Endothelial cell of umbilical vein (primary cell): ENCODE measurements around the gene ZFP1. TPM values are rescaled to one million over a fixed set of nuclear protein-coding genes. Genes with fewer than 3 reads are reported as not detected.

Experiments used
- BruUV-seq: library from RNA; stranded (reverse); fragments of 400-500 nt; replicated peaks from 2 replicates; lab custom pipeline; 2021; lab: Mats Ljungman, UMichigan
- CTCF ChIA-PET: fragments of 300-600, 350-600 bp; sonication (Branson Sonifier 250); formaldehyde crosslinking; loops from one replicate; lab custom pipeline; 2021; ENCODE audit warnings: antibody characterized with exemption, inconsistent platforms; lab: Charles Lee
- POLR2A ChIA-PET: fragments of 300-600, 350-600 bp; sonication (Branson Sonifier 250); formaldehyde crosslinking; loops from one replicate; lab custom pipeline; 2021; ENCODE audit warnings: antibody characterized with exemption, inconsistent platforms; lab: Charles Lee
- DNase-seq: peaks from one replicate; pipeline ENCODE4 v3.0.0-alpha.2; 2011; ENCODE audit warnings: low read depth, low spot score
- FAIRE-seq: peaks from 2 replicates; lab custom pipeline; 2011; peaks lifted over from hg19 to GRCh38; lab: Jason Lieb, UNC
- H2AFZ ChIP-seq: 2 replicates; pipeline ENCODE4 v1.6.0; 2012; ENCODE audit warnings: low read depth, low read length, control low read depth, inconsistent platforms
- H3K27ac ChIP-seq: 2 replicates; pipeline ENCODE4 v1.5.1; 2011; ENCODE audit warnings: low read depth, mild to moderate bottlenecking, control low read depth, low read length, moderate library complexity; ENCODE audit not compliant: insufficient read depth
- H3K27me3 ChIP-seq, 2 experiments: 2 replicates each; pipeline versions ENCODE4 v1.6.0 to v1.6.1; 2011; ENCODE audit warnings: low read length in 2 of 2, mixed read lengths in 1 of 2; ENCODE audit not compliant: control insufficient read depth in 2 of 2, insufficient read depth in 2 of 2
- H3K36me3 ChIP-seq, 2 experiments: 2 replicates in 1 of 2; 3 replicates in 1 of 2; pipeline ENCODE4 v1.5.1; 2011; ENCODE audit warnings: low read length in 2 of 2, mild to moderate bottlenecking in 1 of 2, moderate library complexity in 1 of 2; ENCODE audit not compliant: control insufficient read depth in 2 of 2, insufficient read depth in 2 of 2; ENCODE audit errors: extremely low read depth in 1 of 2
- H3K4me1 ChIP-seq: 3 replicates; pipeline ENCODE4 v1.5.1; 2011; ENCODE audit warnings: mild to moderate bottlenecking, low read length; ENCODE audit not compliant: control insufficient read depth, insufficient read depth; ENCODE audit errors: extremely low read depth
- H3K4me2 ChIP-seq: 2 replicates; pipeline ENCODE4 v1.6.1; 2011; ENCODE audit warnings: low read length, control low read depth, mixed read lengths; ENCODE audit not compliant: insufficient read depth
- H3K4me3 ChIP-seq, 3 experiments: fragments of 200-600 bp in 1 of 3; sonication (generic), shearing (Covaris generic) in 1 of 3; replicated peaks in 1 of 3; 2 replicates each; pipeline ENCODE4 v1.5.1; 2011 to 2016; ENCODE audit warnings: control low read depth in 3 of 3, low read length in 3 of 3, mild to moderate bottlenecking in 2 of 3, inconsistent platforms in 1 of 3, low read depth in 1 of 3, moderate library complexity in 1 of 3; ENCODE audit not compliant: insufficient read depth in 1 of 3
- H3K79me2 ChIP-seq: 2 replicates; pipeline ENCODE4 v1.6.0; 2012; ENCODE audit warnings: low read length, inconsistent platforms; ENCODE audit not compliant: control insufficient read depth, insufficient read depth
- H3K9ac ChIP-seq: replicated peaks from 2 replicates; pipeline ENCODE3; 2011; ENCODE audit warnings: low read length, control low read depth; ENCODE audit not compliant: insufficient read depth; ENCODE audit errors: extremely low read depth
- H3K9me1 ChIP-seq: replicated peaks from 3 replicates; pipeline ENCODE4 v1.6.0; 2011; ENCODE audit warnings: mild to moderate bottlenecking, low read length; ENCODE audit not compliant: control insufficient read depth, insufficient read depth; ENCODE audit errors: extremely low read depth
- H3K9me3 ChIP-seq: replicated peaks from 2 replicates; pipeline ENCODE4 v1.5.1; 2012; ENCODE audit warnings: low read length, inconsistent platforms; ENCODE audit not compliant: control insufficient read depth, insufficient read depth
- H4K20me1 ChIP-seq: replicated peaks from 2 replicates; pipeline ENCODE3; 2011; ENCODE audit warnings: mild to moderate bottlenecking, low read length; ENCODE audit not compliant: control insufficient read depth, insufficient read depth; ENCODE audit errors: extremely low read depth
- CTCF ChIP-seq, 2 donors: IDR thresholded peaks; 1 replicate in 1 of 2; 2 replicates in 1 of 2; pipeline ENCODE4 v1.5.1; 2011; ENCODE audit warnings: low read length in 2 of 2, mild to moderate bottlenecking in 2 of 2, moderate library complexity in 2 of 2, control low read depth in 1 of 2, inconsistent platforms in 1 of 2, low read depth in 1 of 2; ENCODE audit not compliant: insufficient read depth in 1 of 2; ENCODE audit errors: extremely low read depth in 1 of 2
- EZH2 ChIP-seq: IDR thresholded peaks from 2 replicates; pipeline ENCODE4 v1.6.1; 2012; ENCODE audit warnings: borderline replicate concordance, low read depth, mild to moderate bottlenecking, moderate library complexity, low read length, inconsistent platforms; ENCODE audit not compliant: severe bottlenecking
- FOS ChIP-seq: IDR thresholded peaks from 2 replicates; pipeline ENCODE4 v1.6.1; 2011; ENCODE audit warnings: mild to moderate bottlenecking, low read length, moderate library complexity, borderline replicate concordance; ENCODE audit not compliant: insufficient read depth
- GATA2 ChIP-seq: IDR thresholded peaks from 2 replicates; pipeline ENCODE4 v1.7.0; 2011; ENCODE audit warnings: low read depth, mild to moderate bottlenecking, moderate library complexity, mixed read lengths, low read length; ENCODE audit not compliant: insufficient read length, insufficient read depth
- JUN ChIP-seq: IDR thresholded peaks from 2 replicates; pipeline ENCODE4 v1.6.1; 2011; ENCODE audit warnings: borderline replicate concordance, low read depth; ENCODE audit not compliant: insufficient read length, insufficient read depth
- MYC ChIP-seq: IDR thresholded peaks from one replicate; pipeline ENCODE4 v1.6.1; 2011; ENCODE audit warnings: mild to moderate bottlenecking, low read depth, low read length
- POLR2A ChIP-seq: IDR thresholded peaks from 2 replicates; pipeline ENCODE4 v1.6.1; 2012; ENCODE audit warnings: low read depth, mild to moderate bottlenecking, control low read depth, low read length
- POLR2AphosphoS5 ChIP-seq: IDR thresholded peaks from 2 replicates; pipeline ENCODE4 v1.6.1; 2012; ENCODE audit warnings: low read depth, mild to moderate bottlenecking, control low read depth, low read length, moderate library complexity; ENCODE audit not compliant: insufficient read depth
- dilution Hi-C: fragments of 300-500 bp; cut with MboI; formaldehyde crosslinking; loops from one replicate; pipeline ENCODE4 v1.15.0; 2019; ENCODE audit warnings: low sequenced_read_pairs; ENCODE audit not compliant: extremely low pct_ligation_motif_present
- intact Hi-C: fragments of 100-400 bp; cut with micrococcal nuclease; formaldehyde crosslinking; loops from one replicate; pipeline ENCODE4 v1.10.0; 2022
- polyA plus RNA-seq, 4 experiments: library from polyadenylated mRNA; depleted of rRNA in 3 of 4; stranded (reverse) in 3 of 4; unstranded in 1 of 4; fragments of >200 nt; gene quantifications; 2 replicates each; pipeline versions ENCODE4 v1.2.1 to v1.2.3, GENCODE V29; 2011 to 2012; ENCODE audit warnings: missing spikeins in 1 of 4
- total RNA-seq: library from RNA; stranded (reverse); gene quantifications from 2 replicates; pipeline ENCODE4 v1.2.3, GENCODE V29; 2021
- TF ChIP-seq, protein P1 (sequence below): IDR thresholded peaks from 2 replicates; pipeline ENCODE4 v1.6.1; 2011; ENCODE audit not compliant: insufficient read depth, insufficient read length

ZFP1 gene
- total and polyA plus RNA-seq, 2 donors (not counting 3 experiments of a cell fraction or from before 2014, with no cell fraction given): 2.8 to 9.8 TPM

DNA sequence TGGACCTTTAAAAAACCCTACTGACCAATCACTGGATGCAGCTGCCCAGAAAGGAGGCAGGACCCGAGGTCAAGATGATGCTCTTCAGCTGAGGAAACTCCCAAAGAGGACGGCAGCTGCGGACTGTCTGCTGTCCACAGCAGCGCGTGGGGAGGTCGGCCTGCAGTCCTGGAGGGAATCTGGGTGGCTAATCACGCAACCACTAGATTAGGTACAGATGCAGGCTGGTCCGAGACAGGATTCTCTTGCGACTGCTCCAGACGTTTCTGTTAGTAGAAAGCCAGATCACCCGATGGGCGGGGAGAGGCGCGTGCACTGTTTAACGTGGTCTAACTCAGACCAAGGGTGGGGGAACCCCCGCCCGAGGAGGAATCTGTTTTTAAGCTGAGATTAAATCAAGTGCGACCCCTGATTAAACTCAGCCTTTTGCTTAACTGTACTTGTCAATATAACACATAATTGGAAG lies 49.8 kb downstream of the ZFP1 start:
- FAIRE-seq (no peak), DNase-seq (no peak)
- H3K9me1 ChIP-seq: no peaks in the 10 kb centered on the region
- peak overlapping the region; percentile 50 for H2AFZ ChIP-seq
- BruUV-seq: no TSS peak
- no peaks in the 10 kb centered on the region for H4K20me1 ChIP-seq
- dilution Hi-C loops (no loop called here), intact Hi-C loops (loop anchor here (2.0 kb wide), 2 partner anchors 23 to 425 kb away; partner anchors contain the start of gene ADAT1)
- H3K4me2 ChIP-seq: no peak overlapping the region
- H3K79me2 ChIP-seq: no peaks in the 10 kb centered on the region
- H3K9me3 ChIP-seq: no peaks in the 10 kb centered on the region
- peaks cover 4% of the 10 kb centered on the region for H3K4me1 ChIP-seq
- POLR2A ChIA-PET: interaction anchor here (0.7 kb wide), 1 partner anchor 53 kb away, joined by 6 read pairs; no protein-coding TSS in a partner anchor
- H3K27ac ChIP-seq: no peak overlapping the region
- no peak for TF ChIP-seq EZH2
- TF ChIP-seq GATA2: no peak
- no peak for TF ChIP-seq CTCF (IDR thresholded peaks at IDR 0.05; ENCODE audit: extremely low read depth in 1 of 2, insufficient read depth in 1 of 2, low read depth in 1 of 2, low read length in 2 of 2)
- no peak for TF ChIP-seq POLR2AphosphoS5
- no peak for TF ChIP-seq FOS
- TF ChIP-seq, protein P1, sequence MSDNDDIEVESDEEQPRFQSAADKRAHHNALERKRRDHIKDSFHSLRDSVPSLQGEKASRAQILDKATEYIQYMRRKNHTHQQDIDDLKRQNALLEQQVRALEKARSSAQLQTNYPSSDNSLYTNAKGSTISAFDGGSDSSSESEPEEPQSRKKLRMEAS: no peak
- no peak for TF ChIP-seq MYC
- no peak for TF ChIP-seq JUN
- no peak for TF ChIP-seq POLR2A
- H3K36me3 ChIP-seq: no peaks in the 10 kb centered on the region
- CTCF ChIA-PET: interaction anchor here (0.7 to 7.9 kb wide), 15 partner anchors 86 to 566 kb away, joined by 3 to 186 read pairs (median 7); partner anchors contain the start of genes CFDP1, TMEM170A and ZNRF1
- H3K9ac ChIP-seq: no peak overlapping the region
- H3K4me3 ChIP-seq: no peak overlapping the region
- H3K27me3 ChIP-seq: peaks cover 5 to 7% of the 10 kb centered on the region in 2 experiments
